ENCODE data around the gene FARP2.

DNA sequence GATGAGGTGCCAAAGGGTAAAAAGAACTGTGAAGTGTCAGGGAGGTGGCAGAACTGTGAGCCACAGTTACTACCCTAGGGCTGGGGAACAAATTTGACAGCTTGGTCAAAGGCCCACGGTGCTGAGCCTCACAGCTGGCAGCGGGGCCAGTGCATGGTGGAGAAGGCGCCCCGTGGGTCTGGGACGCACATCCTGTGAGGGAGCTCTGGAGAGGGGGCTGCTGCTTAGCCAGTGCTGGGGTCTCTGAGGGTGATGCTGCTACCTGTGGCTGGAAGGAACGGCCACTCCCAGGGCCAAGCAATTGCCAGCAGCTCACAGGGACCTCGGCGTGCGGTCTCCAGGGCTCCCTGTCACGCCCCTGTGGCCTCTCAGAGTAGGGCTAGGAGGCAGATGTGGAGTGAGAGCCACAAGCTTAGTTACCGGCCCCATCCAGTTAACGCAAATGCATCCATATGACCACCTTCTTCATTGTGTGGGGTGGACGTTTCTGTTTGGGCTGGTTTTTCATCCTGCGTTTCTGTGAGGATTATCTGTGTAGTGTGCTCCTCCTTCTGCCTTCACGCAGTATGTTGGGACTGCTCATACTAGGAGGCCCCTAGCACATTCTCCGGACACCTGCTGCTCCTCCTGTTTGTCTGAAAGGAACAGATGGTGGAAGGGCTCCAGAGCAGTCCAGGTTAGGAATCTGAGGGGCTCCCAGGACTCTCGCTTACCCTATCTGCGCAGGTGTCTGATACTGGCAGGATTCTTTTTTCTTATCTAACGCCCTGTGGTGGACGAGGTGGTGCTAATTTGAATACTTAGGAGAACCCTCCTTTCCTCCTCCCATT is 126.3 kb downstream of the FARP2 start:
- TF ChIP-seq, protein P1, sequence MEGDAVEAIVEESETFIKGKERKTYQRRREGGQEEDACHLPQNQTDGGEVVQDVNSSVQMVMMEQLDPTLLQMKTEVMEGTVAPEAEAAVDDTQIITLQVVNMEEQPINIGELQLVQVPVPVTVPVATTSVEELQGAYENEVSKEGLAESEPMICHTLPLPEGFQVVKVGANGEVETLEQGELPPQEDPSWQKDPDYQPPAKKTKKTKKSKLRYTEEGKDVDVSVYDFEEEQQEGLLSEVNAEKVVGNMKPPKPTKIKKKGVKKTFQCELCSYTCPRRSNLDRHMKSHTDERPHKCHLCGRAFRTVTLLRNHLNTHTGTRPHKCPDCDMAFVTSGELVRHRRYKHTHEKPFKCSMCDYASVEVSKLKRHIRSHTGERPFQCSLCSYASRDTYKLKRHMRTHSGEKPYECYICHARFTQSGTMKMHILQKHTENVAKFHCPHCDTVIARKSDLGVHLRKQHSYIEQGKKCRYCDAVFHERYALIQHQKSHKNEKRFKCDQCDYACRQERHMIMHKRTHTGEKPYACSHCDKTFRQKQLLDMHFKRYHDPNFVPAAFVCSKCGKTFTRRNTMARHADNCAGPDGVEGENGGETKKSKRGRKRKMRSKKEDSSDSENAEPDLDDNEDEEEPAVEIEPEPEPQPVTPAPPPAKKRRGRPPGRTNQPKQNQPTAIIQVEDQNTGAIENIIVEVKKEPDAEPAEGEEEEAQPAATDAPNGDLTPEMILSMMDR (conservative IDR thresholded peaks at IDR 0.05) = no peak
- no peak for TF ChIP-seq EZH2 (IDR thresholded peaks at IDR 0.05; ENCODE audit: low read depth)

Measured in PC-9 (cell line).